ENCODE measurements around the gene ZNF296. TPM values are rescaled to one million over a fixed set of nuclear protein-coding genes. Genes with fewer than 3 reads are reported as not detected.

The ZNF296 gene
- total and polyA plus RNA-seq, 2 of the 13 experiments (the other 11 are each of a cell fraction or from before 2014, with no cell fraction given), result 0.26 to 0.62 TPM

- TF ChIP-seq ZNF891 (CRISPR knock-in tag; IDR thresholded peaks at IDR 0.05) (no peak), PAF1 (CRISPR knock-in tag; IDR thresholded peaks at IDR 0.05) (no peak), RFX3 (CRISPR knock-in tag; IDR thresholded peaks at IDR 0.05) (no peak), KLF15 (CRISPR knock-in tag; IDR thresholded peaks at IDR 0.05; ENCODE audit: borderline replicate concordance) (no peak), ZMYM3 (CRISPR knock-in tag; IDR thresholded peaks at IDR 0.05) (peak; percentile 63; the same call in 1 of the 2 replicates), HNRNPUL1 (IDR thresholded peaks at IDR 0.05; ENCODE audit: low read depth, low read length) (no peak), HNF4A (CRISPR knock-in tag; IDR thresholded peaks at IDR 0.05) (0 out of 2 replicates have a peak, but pooled peaks have one; percentile 7), ZSCAN31 (CRISPR knock-in tag; IDR thresholded peaks at IDR 0.05; ENCODE audit: low read depth) (no peak), ZNF337 (CRISPR knock-in tag; IDR thresholded peaks at IDR 0.05; ENCODE audit: borderline replicate concordance, low read depth) (no peak), SP2 (CRISPR knock-in tag; IDR thresholded peaks at IDR 0.05) (no peak), ZNF460 (CRISPR knock-in tag; IDR thresholded peaks at IDR 0.05; ENCODE audit: borderline replicate concordance) (peak; percentile 95), PLSCR1 (CRISPR knock-in tag; IDR thresholded peaks at IDR 0.05; ENCODE audit: borderline replicate concordance) (no peak), ZNF770 (CRISPR knock-in tag; IDR thresholded peaks at IDR 0.05) (peak; percentile 85), ZNF205 (CRISPR knock-in tag; IDR thresholded peaks at IDR 0.05) (0 out of 2 replicates have a peak, but pooled peaks have one; percentile 62), ZNF234 (CRISPR knock-in tag; conservative IDR thresholded peaks at IDR 0.05) (no peak), ZFP91 (CRISPR knock-in tag; IDR thresholded peaks at IDR 0.05; ENCODE audit: borderline replicate concordance) (0 out of 2 replicates have a peak, but pooled peaks have one; percentile 14), TCF7L2 (IDR thresholded peaks at IDR 0.05; ENCODE audit: low read depth, low read length) (no peak)
- TF ChIP-seq, protein P1, sequence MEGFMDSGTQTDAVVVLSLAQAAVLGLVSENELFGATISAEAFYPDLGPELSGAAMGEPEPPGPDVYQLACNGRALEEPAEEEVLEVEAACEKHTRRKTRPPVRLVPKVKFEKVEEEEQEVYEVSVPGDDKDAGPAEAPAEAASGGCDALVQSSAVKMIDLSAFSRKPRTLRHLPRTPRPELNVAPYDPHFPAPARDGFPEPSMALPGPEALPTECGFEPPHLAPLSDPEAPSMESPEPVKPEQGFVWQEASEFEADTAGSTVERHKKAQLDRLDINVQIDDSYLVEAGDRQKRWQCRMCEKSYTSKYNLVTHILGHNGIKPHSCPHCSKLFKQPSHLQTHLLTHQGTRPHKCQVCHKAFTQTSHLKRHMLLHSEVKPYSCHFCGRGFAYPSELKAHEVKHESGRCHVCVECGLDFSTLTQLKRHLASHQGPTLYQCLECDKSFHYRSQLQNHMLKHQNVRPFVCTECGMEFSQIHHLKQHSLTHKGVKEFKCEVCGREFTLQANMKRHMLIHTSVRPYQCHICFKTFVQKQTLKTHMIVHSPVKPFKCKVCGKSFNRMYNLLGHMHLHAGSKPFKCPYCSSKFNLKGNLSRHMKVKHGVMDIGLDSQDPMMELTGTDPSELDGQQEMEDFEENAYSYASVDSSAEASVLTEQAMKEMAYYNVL (CRISPR knock-in tag; IDR thresholded peaks at IDR 0.05; ENCODE audit: borderline replicate concordance), result no peak
- TF ChIP-seq, protein P2, sequence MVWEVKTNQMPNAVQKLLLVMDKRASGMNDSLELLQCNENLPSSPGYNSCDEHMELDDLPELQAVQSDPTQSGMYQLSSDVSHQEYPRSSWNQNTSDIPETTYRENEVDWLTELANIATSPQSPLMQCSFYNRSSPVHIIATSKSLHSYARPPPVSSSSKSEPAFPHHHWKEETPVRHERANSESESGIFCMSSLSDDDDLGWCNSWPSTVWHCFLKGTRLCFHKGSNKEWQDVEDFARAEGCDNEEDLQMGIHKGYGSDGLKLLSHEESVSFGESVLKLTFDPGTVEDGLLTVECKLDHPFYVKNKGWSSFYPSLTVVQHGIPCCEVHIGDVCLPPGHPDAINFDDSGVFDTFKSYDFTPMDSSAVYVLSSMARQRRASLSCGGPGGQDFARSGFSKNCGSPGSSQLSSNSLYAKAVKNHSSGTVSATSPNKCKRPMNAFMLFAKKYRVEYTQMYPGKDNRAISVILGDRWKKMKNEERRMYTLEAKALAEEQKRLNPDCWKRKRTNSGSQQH (CRISPR knock-in tag; IDR thresholded peaks at IDR 0.05; ENCODE audit: low read depth), result no peak
These were observed 19.5 kb upstream of the ZNF296 start (continued) for GRCh38 chr19:45095496-45096413.
